Measurements from ENCODE around the gene TTC24.

DNA sequence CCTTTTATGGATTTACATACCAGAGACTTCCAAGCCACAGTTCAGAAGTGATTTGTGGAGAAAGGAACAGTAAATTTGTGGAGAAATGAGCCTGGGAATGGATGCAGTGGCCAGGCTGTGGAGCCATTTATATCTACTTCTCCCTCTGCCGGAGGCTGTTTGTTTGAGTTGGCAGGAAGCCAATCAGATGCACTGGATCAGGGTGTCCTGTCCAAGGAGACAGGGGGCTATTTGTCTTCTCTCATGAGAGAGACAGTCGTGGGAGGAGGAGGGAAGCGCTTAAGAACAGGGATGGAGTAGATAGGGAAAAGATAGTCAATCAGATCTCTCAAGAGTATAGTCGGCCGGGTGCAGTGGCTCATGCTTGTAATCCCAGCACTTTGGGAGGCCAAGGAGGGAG, 36.9 kb downstream of the TTC24 start:
- TF ChIP-seq, protein P1, sequence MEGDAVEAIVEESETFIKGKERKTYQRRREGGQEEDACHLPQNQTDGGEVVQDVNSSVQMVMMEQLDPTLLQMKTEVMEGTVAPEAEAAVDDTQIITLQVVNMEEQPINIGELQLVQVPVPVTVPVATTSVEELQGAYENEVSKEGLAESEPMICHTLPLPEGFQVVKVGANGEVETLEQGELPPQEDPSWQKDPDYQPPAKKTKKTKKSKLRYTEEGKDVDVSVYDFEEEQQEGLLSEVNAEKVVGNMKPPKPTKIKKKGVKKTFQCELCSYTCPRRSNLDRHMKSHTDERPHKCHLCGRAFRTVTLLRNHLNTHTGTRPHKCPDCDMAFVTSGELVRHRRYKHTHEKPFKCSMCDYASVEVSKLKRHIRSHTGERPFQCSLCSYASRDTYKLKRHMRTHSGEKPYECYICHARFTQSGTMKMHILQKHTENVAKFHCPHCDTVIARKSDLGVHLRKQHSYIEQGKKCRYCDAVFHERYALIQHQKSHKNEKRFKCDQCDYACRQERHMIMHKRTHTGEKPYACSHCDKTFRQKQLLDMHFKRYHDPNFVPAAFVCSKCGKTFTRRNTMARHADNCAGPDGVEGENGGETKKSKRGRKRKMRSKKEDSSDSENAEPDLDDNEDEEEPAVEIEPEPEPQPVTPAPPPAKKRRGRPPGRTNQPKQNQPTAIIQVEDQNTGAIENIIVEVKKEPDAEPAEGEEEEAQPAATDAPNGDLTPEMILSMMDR (conservative IDR thresholded peaks at IDR 0.05): peak; percentile 11; the same call in 1 of the 2 replicates
- no peak for TF ChIP-seq ZFX (IDR thresholded peaks at IDR 0.05)
